Stimulated activated CD8-positive, alpha-beta memory T cell treated with anti-CD3 and anti-CD28 coated beads, Interleukin-7, amount 100 ng/mL, for 48 hours (primary cell): ENCODE results near the gene GCK.
"Not testable (repeated sequence)": the region's sequence is repeated elsewhere in the genome, so short reads cannot be mapped to it uniquely, and the experiment has no call there.

Experiments used
- DNase-seq, 2 donors: peaks; one replicate each; pipeline ENCODE4 v3.0.0-alpha.2; 2020; ENCODE audit warnings: low read depth in 1 of 2; ENCODE audit errors: extremely low read depth in 1 of 2

Gene GCK

GRCh38 chr7:44145969-44146911, 43.0 kb downstream of the GCK start:
- peak; percentile 24 to 39 for DNase-seq

GRCh38 chr7:44145479-44145968, 43.7 kb downstream of the GCK start:
- DNase-seq: peak in 1 of 2 donors; percentile 27

GRCh38 chr7:44144968-44145478, 44.2 kb downstream of the GCK start:
- no peak for DNase-seq

- no peak for DNase-seq
These were observed 44.7 kb downstream of the GCK start for GRCh38 chr7:44144426-44144967.

GRCh38 chr7:44143646-44144250, 45.5 kb downstream of the GCK start:
- no peak for DNase-seq

- DNase-seq: no peak
These were observed 47.2 kb downstream of the GCK start for GRCh38 chr7:44142028-44142427.

- no peak for DNase-seq
These were observed 47.9 kb downstream of the GCK start, which contains the start of gene MYL7 for GRCh38 chr7:44141221-44141850. Gene MYL7, minus strand, starts transcription at chr7:44141332. Its CDS starts 27 bp downstream, at chr7:44141305.

- no peak for DNase-seq
These were observed 48.9 kb downstream of the GCK start for GRCh38 chr7:44140341-44140740.

- DNase-seq: no peak
These were observed 49.8 kb downstream of the GCK start for GRCh38 chr7:44139311-44140010.

- DNase-seq: no peak
These were observed 50.5 kb downstream of the GCK start for GRCh38 chr7:44138698-44139097.

GRCh38 chr7:44136731-44137130, 52.5 kb downstream of the GCK start:
- DNase-seq: no peak

- DNase-seq: no peak
These were observed 54.2 kb downstream of the GCK start for GRCh38 chr7:44134943-44135628.

GRCh38 chr7:44133295-44133694, 55.9 kb downstream of the GCK start:
- no peak for DNase-seq

GRCh38 chr7:44132039-44132438, 57.2 kb downstream of the GCK start:
- no peak for DNase-seq

GRCh38 chr7:44131173-44132029, 57.8 kb downstream of the GCK start:
- DNase-seq: no peak

- no peak for DNase-seq
These were observed 60.3 kb downstream of the GCK start for GRCh38 chr7:44128721-44129582.

- no peak for DNase-seq
These were observed 62.1 kb downstream of the GCK start for GRCh38 chr7:44127161-44127560.

- not testable (repeated sequence) for DNase-seq
These were observed 62.7 kb downstream of the GCK start for GRCh38 chr7:44126574-44126973.
